Islet of Langerhans (tissue), 1 donor: ENCODE data around the gene IL19.
"Not testable (repeated sequence)": the region's sequence is repeated elsewhere in the genome, so short reads cannot be mapped to it uniquely, and the experiment has no call there.

Source experiments
- FAIRE-seq: peaks from one replicate; lab custom pipeline; 2011; peaks lifted over from hg19 to GRCh38; lab: Jason Lieb, UNC

The IL19 gene

DNA sequence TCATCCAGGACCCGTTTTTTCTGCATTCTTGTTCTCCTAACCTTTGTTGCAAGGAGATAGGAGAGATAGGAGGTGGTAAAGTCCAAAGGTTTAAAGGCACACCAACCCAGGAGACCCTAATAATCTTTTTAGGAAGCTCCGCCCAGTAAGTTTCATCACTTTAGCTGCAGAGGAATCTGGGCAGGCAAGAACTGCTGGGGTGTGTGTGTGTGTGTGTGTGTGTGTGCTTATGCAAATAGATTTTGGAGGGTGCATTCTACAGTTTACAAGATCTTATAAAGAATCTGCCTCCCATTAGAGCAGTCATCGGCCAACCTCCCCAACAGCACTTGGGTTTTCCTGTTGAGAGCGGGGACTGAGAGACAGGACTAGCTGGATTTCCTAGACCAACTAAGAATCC lies 5.7 kb downstream of the IL19 start:
- no peak for FAIRE-seq

DNA sequence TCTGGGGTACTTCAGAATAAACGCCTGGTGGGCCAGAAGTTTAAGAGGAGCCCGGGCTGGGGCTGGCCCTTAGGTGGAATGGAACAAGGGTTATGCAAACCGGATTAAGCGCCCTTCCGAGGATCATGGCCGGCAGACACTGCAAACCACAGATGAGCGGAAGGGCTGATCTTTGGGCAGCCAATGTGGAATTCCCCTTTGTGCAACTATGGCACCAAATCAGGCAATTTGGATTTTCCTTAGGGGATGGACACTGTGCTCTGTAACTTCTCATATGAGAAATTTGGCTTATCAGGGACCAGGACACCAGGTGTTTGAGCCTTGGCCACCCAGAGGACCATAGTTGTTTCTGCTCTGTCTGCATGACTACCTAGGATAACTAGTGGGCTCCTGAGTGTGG lies 7.5 kb downstream of the IL19 start:
- FAIRE-seq = no peak

DNA sequence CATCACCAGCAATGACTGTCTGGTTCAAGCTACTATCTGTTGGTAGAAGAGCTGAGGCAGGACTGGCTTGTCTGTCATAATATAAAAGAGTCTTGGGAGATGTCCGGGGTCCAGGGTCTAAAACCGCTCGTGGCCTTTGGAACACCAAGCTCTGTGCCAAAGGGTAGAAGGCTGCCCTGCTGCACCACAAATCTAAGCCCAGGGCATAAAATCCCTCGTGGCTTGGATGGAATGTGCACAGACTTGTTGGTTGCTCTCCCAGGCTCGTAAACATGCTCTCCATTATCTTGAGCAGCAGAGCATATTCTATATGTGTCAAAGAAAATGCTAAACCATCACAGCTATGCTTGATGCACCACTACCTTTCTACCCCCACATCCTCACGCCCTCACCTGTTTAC lies 8.3 kb downstream of the IL19 start:
- FAIRE-seq = not testable (repeated sequence)

DNA sequence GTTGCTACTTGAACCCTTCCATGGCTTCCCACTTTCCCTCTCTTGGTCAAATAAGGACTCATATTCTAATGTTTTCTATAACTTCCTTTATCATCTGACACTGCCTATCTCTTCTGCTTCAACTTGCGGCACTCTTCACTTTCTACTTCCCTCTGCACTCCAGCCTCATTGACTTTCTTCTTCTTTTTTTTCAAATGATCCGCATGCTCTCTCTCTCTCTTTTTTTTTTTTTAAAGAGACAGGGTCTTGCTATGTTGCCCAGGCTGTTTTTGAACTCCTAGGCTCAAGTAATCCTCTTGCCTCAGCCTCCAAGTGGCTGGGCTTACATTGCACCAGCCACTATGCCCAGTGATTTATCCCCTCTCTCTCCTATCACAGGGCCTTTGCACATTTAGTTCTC lies 9.1 kb downstream of the IL19 start:
- FAIRE-seq = no peak

DNA sequence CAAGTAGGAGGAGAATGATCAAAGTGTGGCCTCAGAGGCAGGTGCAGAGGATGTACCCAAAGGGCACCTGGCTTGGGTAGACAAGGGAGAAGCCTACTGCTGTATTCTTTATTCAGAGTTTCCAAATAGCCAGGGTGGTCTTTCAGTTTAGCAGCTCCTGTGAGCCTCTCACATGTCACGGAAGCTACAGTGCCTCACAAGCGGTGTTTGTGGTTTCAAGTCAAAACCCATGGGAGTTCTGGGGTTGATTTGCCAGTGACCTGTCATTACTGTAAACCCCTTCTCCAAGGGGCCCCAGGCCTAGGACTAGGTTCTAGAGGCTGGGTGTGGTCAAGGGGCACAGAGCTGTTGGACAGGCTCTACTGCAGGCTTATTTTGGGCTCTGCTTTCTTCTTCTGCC lies 11.9 kb downstream of the IL19 start:
- FAIRE-seq = no peak

DNA sequence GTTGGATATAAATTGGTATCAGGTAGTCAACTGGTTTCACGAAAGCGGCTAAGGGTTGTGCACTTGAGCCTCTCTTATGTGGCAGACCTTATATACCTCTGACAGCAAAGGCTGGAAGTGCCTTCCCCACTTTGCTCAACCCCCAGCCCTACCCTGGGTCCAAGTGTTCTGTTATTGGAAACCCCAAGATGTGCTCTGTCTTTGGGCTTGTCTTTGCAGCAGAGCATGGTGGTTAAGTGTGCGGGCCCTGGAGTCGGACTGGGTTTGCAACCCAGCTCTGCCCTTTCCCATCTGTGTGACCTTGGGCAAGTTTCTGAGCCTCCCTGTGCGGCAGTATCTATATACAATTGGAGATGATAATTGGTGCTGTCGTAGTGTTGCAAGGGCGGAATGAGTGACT lies 12.9 kb downstream of the IL19 start:
- FAIRE-seq = no peak

DNA sequence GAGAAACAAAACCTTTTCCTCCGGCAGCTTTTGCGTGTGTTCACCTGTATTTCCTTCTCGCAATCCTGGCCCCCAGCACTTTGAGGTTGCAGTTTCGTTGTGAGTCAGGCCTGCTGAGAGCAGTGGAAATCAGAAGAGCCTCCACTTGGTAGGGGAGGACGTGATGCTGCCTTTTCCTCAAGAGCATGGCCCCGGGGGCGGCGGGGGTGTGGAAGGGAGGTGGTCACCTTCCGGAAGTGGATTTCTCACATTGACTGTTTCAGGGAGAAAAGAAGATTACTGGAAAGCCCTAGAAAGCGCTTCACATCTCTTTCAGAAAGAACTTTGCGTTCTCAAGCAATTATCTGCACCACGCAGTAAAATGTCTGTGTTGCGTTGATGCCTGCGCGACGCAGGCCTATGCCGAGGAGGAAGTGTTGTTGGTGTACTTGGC lies 13.9 kb downstream of the IL19 start:
- no peak for FAIRE-seq

DNA sequence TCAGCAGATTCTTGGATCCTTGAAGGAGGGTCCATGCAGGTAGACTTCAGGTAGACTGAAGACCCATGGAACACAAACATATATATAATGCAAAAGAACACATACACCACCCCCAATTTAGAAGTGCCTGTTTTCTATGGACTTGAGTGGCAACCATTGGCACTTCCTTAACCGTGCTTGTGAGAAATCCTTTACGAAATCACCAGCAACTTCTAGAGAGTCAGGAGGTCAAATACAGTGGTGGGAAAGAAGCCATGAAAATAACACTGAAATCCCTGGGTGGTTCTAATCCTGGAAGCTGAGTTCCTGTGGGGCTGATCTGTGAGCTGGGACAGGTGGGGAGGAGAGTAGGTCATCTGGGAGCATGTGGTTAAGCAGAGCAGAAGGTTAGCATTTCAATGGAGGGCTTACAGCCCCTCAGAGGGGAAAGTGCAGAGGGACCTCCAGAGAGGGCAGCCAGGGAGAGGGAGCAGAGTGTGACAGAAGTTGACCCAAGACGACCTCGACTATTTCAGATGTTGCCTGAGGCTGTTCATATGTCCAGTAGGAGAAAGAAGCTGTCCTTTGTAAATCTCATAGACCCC lies 14.7 kb downstream of the IL19 start:
- no peak for FAIRE-seq

DNA sequence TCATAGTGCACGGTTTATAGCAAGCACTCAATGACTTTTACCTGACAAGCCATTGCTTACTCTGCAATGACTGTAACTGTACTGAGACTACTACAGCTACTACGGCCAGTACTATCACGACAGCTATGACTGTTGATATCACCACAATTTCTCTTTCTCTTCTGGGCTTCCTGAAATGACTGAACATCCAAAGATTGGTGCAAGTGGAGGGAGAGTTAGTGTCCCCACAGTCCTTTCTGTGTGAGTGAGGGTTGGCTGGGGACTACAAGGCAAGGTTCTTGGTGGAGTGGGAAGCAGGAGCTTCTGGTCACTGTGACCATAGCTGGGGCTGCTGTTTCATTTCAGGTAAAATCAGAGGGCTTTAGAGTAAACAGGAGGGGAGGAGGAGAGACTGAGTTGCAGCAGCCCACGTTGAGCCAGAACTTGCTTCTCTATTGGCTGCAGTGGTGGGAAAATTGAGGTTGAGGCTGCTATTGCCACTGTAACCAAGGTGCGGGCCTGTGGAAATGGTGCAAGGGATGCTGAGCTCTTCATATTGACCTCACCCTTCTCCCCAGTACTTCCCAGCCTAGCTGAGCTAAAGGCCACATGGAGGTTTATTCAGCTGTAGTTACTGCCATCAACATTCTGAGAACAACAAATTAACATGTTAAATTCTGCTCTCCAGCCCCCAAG lies 15.8 kb downstream of the IL19 start:
- no peak for FAIRE-seq

DNA sequence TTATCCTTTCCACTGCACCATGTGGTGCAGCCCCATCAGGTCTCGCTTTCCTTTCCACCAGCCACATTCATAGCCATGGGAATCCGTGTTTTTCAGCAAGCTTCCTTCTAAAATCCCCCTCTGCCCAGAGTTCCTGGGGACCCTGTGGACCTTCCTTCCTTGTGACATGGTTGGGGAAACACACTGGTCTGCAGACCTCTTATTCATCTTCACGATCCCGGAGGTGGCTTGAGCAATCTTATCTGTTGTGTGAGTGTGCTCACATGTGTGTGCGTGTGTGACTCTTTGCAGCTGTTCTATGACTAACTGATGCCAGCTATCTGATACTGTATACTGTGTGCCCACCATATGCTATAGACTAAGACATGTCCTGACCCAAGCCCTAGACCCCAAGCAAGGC lies 17.3 kb downstream of the IL19 start:
- no peak for FAIRE-seq

DNA sequence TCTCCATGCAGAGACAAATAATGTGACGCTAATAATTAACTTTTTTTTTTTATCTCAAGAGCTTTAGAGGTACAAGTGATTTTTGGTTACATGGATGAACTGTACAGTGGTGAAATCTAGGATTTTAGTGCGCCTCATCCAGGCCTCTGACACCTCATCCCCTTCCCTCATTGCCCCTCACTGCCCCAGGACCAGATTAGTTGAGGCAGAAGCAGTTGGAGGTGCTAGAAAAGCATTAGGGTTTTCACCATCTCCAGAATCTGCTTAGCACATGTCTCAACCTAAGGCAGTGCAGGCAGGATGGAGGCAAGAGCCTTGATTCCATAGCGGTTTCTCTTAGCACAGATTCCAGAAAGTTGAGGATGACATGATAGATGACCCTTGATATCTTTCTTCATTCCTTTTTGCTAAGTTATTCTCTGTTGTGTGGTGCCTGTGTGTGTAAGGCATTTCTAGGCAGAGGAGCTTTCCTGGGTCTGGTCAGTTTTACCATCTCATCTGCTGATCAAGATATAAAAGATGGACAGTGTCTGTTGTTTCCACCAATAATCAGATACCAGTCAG lies 18.0 kb downstream of the IL19 start:
- no peak for FAIRE-seq

DNA sequence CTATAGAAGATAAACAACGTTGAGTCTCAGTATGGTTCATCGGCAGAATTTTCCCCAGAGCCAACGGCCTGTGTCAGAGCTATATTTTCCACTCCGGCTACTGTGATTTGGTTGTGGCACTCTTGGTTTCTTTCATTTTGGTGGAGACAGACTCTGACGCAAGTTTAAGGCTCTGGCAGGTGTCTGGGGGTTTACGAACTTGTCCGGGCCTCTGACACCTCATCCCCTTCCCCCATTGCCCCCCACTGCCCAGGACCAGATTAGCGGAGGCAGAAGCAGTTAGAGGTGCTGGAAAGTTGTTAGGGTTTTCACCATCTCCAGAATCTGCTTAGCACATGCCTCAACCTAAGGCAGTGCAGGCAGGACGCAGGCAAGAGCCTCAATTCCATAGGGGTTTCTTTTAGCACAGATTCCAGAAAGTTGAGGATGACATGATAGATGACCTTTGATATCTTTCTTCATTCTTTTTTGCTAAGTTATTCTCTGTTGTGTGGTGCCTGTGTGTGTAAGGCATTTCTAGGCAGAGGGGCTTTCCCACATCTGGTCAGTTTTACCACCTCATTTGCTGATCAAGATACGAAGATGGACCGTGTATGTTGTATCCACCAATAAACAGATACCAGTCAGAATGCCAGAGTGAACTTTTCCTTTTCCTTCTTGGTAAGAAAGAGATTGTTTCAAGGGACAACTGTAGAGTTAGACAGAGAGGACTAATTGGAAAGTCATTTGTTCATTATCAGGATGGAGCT lies 20.1 kb downstream of the IL19 start:
- no peak for FAIRE-seq

DNA sequence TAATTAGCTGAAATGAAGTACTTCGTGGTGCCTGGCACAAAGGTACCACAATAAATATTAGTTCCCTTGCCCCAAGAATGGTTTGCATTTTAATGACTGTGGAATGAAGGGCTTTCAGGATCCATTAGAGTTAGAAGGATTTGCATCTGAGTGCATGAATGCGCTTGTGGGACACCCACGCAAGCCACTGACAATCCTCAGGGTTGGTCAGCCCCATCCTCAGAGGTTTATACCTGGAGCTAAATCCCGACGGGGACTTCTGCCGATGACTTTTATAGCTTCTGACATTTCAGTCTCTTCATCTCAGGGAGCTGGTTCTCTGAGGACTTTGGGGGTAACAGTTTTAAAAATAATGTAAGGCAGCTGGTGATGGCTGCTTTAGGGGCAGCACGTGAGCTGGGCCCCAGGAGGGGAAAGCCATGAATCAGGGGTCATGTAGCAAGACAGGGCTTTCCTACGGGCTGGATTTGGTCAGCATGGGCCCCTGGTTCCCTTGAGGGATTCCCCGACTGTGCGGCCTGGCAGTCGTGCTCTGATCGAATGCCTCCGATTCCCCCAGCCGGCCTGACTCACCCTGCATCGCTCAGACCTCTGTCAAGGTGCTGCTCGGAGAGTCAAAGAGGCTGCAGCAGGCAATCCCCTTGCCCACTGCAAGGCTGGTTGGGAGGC lies 22.5 kb downstream of the IL19 start:
- FAIRE-seq = no peak

DNA sequence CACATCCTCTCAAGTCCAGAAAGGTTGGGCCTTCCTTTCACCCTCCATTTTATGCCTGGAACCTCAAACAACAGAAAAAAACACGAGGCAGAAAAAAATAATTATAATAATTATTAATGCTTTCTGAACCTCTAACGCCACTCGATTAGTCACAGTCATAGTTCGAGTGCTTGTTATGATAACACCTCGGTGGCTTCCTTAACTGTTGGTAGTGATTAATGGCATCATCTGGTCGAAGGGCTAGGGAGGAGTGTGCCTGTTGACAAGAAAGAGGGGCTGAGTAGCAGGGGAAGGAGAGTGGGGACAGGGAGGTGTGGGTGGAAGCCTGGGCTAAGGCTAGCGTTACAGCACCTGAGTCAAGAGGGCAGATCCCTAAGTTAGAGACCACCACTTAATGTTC lies 23.0 kb downstream of the IL19 start:
- FAIRE-seq = no peak

DNA sequence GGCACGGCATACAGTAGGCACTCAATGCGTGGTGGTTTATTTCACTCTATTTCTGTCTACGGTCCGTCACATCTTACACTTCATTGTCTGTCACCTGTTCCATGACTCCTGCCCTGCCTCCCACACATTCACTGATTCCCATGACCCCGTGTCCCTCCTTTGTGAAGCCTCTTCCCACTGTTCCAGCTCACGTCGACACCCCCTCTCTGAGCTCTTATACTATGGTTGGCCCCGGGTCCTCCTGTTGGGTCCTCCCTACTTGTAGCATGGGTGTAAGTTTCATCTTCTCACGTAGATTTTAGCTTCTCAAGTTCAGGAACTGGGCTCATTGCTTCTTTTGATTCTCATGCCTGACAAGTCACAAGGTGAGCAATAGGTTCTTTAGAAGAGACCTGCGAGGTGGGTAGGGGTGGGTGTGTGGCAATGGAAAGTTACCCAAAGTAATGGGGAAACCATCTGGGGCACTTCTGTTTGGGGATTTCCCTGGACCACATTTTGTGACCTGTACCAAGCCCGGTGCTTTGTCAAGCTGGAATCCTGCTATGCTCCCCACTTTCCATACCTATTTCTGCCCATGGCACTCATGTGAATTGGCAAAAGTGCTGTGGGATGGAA lies 23.8 kb downstream of the IL19 start:
- FAIRE-seq = no peak

DNA sequence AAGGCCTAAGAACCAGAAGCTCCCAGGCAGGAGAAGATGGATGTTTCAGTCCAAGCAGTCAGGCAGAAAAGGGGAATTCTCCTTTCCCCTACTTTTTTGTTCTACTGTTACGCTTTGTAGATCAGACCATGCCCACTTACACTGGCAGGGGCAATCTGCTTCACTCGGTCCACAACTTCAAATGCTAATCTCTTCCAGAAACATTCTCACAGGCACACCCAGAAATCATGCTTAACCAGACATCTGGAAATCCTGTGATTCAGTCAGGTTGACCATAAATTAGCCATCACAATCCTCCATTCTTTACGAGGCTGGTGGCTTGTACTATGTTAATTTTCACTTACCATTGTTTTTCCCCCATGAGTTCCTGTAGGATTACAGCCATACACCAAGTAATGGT lies 25.5 kb downstream of the IL19 start:
- no peak for FAIRE-seq

DNA sequence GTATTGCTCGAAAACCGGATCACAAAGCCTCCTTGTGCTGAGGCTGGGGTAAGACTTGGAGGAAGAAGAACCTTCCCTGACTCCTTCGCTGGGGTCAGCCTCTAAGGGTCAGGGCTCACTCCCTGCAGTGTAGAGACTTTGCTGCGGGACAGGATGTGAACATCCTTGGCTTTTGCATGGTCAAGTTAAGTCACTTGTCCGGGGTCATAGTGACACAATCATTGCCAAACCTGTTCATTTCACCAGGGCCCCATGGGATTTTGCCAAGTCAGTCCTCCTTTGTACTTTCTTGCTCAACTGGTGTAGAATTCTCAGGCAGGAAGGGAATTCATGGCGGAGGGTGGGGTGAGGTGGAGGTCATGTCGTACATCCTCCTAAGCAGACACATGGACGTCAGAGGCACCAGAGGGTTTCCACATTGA lies 26.4 kb downstream of the IL19 start:
- FAIRE-seq = no peak

DNA sequence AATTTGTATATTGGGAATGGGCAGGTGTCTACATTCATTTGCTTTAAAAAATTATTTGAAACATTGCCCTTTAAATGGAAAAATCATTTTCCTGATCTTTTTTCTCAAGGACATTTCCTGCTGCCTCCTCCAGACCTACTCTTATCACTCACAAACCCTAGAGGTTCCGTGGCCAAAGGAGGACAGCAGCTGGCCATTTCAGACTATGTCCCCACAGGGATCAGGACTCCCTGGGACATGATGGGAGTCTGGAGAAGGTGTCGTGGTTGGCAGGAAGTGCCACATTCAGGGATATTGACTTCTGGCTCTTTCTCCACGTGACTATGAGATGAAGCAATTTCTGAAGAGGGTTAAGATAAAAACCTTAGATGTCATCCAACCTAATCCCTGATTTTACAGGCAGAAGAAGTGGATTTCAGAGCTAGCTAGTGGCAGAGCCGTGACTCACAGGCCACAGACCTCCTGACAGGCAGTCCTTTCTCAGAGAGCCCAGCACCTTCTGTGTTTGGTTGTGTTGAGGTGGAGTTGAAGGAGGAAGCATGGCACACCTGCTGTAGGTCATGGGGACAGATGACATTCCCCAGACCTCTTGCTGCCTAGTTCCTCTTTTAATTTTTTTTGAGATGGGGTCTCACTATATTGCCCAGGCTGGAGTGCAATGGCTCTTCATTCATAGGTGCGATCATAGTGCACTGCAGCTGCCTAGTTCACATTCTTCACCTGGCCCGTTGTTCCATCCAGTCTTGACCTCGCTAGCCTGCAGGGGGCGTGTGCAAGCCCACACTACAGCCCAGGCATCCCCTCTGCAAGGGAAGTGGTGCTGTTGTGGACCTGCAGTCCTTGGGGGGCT lies 27.2 kb downstream of the IL19 start:
- no peak for FAIRE-seq

DNA sequence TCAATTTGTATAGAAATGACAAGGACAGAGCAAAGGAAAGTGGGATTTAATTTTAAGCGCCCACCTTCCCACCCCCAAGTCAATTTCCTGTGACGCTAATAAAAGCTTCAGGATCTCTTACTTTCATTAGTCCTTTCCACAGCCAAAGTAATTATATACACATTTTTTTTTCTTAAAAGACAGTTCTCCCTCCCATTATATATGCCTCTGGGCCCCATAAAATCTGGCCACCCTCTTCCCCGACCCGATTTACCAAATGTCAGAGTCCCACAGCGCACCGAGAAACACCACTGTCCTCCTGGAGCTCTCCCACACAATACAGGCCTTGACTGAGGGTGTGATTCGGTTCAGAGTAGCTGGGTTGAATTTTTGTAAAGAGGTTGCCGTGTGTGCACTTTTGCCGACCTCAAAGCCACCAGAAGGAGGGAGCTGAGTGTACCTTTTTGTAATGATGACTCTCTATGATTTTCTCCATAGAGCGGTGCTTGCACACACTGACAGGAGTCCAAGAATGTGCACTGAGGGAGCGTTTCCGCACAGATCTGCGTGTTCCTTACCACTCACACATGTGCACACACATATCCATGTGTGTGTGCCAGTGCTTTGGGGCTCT lies 27.9 kb downstream of the IL19 start:
- no peak for FAIRE-seq

DNA sequence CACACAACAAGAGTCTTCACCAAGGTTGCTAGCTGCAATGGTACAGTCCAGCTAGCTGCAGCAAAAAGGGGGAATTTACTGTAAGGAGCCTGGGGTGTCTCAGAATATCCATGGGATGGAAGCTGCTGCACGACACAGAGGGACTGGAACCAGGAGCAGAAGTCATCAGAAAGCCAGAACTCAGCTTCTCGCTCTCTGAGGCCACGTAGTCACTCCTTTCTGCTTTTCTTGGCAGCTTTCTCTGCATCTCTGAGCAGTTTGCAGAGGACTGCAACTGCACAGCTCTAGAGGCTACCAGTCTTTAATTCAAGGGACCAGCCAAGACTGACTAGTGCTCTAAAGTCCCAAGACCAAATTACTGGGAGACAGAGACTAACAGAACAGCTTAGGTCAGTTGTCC lies 28.7 kb downstream of the IL19 start:
- FAIRE-seq = no peak

DNA sequence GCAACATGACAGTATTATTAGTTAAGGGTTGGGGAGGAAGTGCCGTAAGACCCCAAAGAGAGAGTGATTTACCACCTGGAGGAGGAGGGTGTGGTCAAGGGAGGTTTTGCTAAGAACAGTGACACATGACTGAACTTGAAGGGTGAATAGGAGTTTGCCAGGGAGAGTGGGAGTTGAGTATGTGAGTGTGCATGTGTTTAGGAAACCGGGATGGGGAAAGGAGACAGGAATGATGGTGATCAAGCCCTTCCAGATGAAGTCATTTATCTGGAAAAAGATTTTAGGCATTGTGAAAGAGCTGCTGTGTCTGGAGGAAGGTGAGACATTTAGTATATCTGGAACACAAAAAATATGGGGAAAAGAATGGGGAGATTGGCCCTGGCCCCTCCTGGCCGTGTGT lies 29.8 kb downstream of the IL19 start:
- FAIRE-seq = no peak
